Suppressor macrophage treated with lipopolysaccharide for 1 hour (primary cell): Measurements from ENCODE around the gene PRSS3.
"Not testable (repeated sequence)": the region's sequence is repeated elsewhere in the genome, so short reads cannot be mapped to it uniquely, and the experiment has no call there.

Experiments used
- DNase-seq, 3 donors: peaks; one replicate each; pipeline ENCODE4 v3.0.0-alpha.2; 2020 to 2022

Gene PRSS3

GRCh38 chr9:33787839-33788238 is 7.5 kb upstream of the PRSS3 start:
- DNase-seq: no peak

- DNase-seq: not testable (repeated sequence)
These were observed 5.9 kb upstream of the PRSS3 start for GRCh38 chr9:33789429-33789828.

- DNase-seq: peak; percentile 70 to 71 (median 71)
These were observed 4.2 kb upstream of the PRSS3 start for GRCh38 chr9:33791117-33791516.

- DNase-seq: not testable (repeated sequence)
These were observed 1.9 kb upstream of the PRSS3 start for GRCh38 chr9:33793496-33793895.

- DNase-seq: no peak
These were observed 801 bp upstream of the PRSS3 start for GRCh38 chr9:33794560-33794959.

GRCh38 chr9:33795819-33796218 is 458 bp downstream of the PRSS3 start:
- no peak for DNase-seq

- not testable (repeated sequence) for DNase-seq
These were observed 1.3 kb downstream of the PRSS3 start for GRCh38 chr9:33796679-33797078.

- DNase-seq: no peak
These were observed 2.5 kb downstream of the PRSS3 start for GRCh38 chr9:33797837-33798236.

- no peak for DNase-seq
These were observed 3.2 kb downstream of the PRSS3 start for GRCh38 chr9:33798545-33798944.

- DNase-seq: no peak
These were observed 4.8 kb downstream of the PRSS3 start for GRCh38 chr9:33799928-33800704.

- DNase-seq: no peak
These were observed 5.5 kb downstream of the PRSS3 start for GRCh38 chr9:33800886-33801285.

GRCh38 chr9:33801943-33802500 is 6.7 kb downstream of the PRSS3 start:
- not testable (repeated sequence) for DNase-seq

- DNase-seq: not testable (repeated sequence)
These were observed 8.8 kb downstream of the PRSS3 start for GRCh38 chr9:33804196-33804595.

GRCh38 chr9:33807156-33807555 is 11.8 kb downstream of the PRSS3 start:
- DNase-seq: not testable (repeated sequence)

GRCh38 chr9:33808979-33809322 is 13.6 kb downstream of the PRSS3 start:
- not testable (repeated sequence) for DNase-seq

GRCh38 chr9:33809506-33809905 is 14.1 kb downstream of the PRSS3 start:
- no peak for DNase-seq

GRCh38 chr9:33813712-33814641 is 18.6 kb downstream of the PRSS3 start:
- DNase-seq: peak; percentile 68 to 85 (median 78)

GRCh38 chr9:33815781-33816180 is 20.4 kb downstream of the PRSS3 start:
- no peak for DNase-seq

- peak; percentile 96 to 97 (median 97) for DNase-seq
These were observed 21.2 kb downstream of the PRSS3 start, which contains the start of gene UBE2R2 for GRCh38 chr9:33816327-33817252. UBE2R2 (plus strand) TSS chr9:33817160; CDS start chr9:33817758, 598 bp downstream.

GRCh38 chr9:33817327-33818166 is 22.2 kb downstream of the PRSS3 start:
- peak; percentile 69 to 79 (median 76) for DNase-seq

- DNase-seq: peak in 2 of 3 donors; percentile 11 to 63
These were observed 22.9 kb downstream of the PRSS3 start for GRCh38 chr9:33818167-33818846.
